RWPE1 (cell line): ENCODE results near the gene ADGRB2.

Experiments
- CTCF ChIA-PET: fragments of 350-600 bp; sonication (Branson Sonifier 250); formaldehyde crosslinking; extraction: SDS; loops from one replicate; lab custom pipeline; 2021; lab: Yijun Ruan, JAX
- POLR2A ChIA-PET: fragments of 400-600 bp; formaldehyde crosslinking; extraction: SDS; loops from one replicate; lab custom pipeline; 2020; ENCODE audit warnings: antibody characterized with exemption; ENCODE audit not compliant: low non-redundant PET; lab: Yijun Ruan, JAX
- DNase-seq: peaks from one replicate; pipeline ENCODE4 v3.0.0; 2012; ENCODE audit warnings: low spot score
- H3K27ac ChIP-seq: fragments of 450-650 bp; 2 replicates; pipeline ENCODE4 v1.5.1; 2017
- TF ChIP-seq, protein P1 (sequence below): fragments of 450-650 bp; conservative IDR thresholded peaks from 2 replicates; pipeline ENCODE4 v1.5.1; 2017; ENCODE audit warnings: low read depth, mild to moderate bottlenecking

The ADGRB2 gene

GRCh38 chr1:31723828-31724359, 40.2 kb downstream of the ADGRB2 start:
- POLR2A ChIA-PET: no interaction called here
- peak; percentile 89 for DNase-seq
- CTCF ChIA-PET: no interaction called here
- TF ChIP-seq, protein P1, sequence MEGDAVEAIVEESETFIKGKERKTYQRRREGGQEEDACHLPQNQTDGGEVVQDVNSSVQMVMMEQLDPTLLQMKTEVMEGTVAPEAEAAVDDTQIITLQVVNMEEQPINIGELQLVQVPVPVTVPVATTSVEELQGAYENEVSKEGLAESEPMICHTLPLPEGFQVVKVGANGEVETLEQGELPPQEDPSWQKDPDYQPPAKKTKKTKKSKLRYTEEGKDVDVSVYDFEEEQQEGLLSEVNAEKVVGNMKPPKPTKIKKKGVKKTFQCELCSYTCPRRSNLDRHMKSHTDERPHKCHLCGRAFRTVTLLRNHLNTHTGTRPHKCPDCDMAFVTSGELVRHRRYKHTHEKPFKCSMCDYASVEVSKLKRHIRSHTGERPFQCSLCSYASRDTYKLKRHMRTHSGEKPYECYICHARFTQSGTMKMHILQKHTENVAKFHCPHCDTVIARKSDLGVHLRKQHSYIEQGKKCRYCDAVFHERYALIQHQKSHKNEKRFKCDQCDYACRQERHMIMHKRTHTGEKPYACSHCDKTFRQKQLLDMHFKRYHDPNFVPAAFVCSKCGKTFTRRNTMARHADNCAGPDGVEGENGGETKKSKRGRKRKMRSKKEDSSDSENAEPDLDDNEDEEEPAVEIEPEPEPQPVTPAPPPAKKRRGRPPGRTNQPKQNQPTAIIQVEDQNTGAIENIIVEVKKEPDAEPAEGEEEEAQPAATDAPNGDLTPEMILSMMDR: no peak
- no peak overlapping the region for H3K27ac ChIP-seq

- CTCF ChIA-PET: interaction anchor here (1.3 kb wide), 1 partner anchor 246 kb away, joined by 3 read pairs; no protein-coding TSS in a partner anchor
These were observed 45.7 kb downstream of the ADGRB2 start for GRCh38 chr1:31718327-31718897.

DNA sequence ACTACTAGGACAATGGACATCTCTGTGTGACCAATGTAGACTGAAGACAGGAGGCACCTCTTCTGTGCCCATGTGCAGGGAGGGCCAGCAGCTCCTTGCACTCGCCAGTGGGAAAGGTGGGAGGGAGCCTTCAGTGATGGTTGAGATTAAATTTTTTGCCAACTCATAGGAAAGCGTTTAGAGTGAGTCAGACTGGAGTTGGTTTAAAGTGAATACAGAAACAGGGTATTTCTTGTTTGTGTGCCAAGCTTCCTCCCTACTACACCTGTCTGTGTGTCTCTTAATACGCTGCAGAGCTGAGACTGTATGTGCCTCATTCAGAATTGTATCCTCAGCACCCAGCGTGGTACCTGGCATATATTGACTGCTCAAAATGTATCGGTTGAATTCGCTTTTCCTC, 46.8 kb downstream of the ADGRB2 start:
- no peak for DNase-seq
- ChIA-PET POLR2A (no interaction called here), CTCF (interaction anchor here (1.3 to 3.8 kb wide), 3 partner anchors 13 to 247 kb away, joined by 3 to 23 read pairs (median 7); partner anchors contain the start of gene COL16A1)
- TF ChIP-seq, protein P1: no peak
- H3K27ac ChIP-seq: peak overlapping the region; percentile 56

More at GRCh38 chr1:31718327-31718897, 45.7 kb downstream of the ADGRB2 start:
- DNase-seq: no peak
- TF ChIP-seq, protein P1: no peak
- H3K27ac ChIP-seq: peak overlapping the region; percentile 56
- POLR2A ChIA-PET: no interaction called here

DNA sequence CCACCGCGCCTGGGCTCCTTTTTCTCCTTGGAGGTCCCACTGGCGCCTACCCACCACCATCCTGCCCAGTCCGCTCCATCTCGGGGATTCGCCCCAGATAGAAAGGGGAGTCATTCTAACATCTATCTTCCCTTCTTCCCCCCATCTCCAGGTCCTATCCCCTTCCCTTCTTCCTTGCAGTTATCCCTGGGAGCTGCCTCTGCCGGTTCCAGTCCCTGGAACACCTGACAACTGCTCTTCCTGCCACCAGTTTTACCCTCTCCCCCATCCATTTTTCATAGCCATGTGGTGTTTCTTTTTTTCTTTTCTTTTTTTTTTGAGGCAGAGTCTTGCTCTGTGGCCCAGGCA, 48.3 kb downstream of the ADGRB2 start:
- TF ChIP-seq, protein P1: peak; percentile 37
- DNase-seq: no peak
- H3K27ac ChIP-seq: no peak overlapping the region
- CTCF ChIA-PET: interaction anchor here (0.6 to 3.8 kb wide), 11 partner anchors 11 to 1299 kb away, joined by 3 to 23 read pairs (median 3); partner anchors contain the start of gene COL16A1
- POLR2A ChIA-PET: no interaction called here

GRCh38 chr1:31715087-31715872, 48.9 kb downstream of the ADGRB2 start:
- peak; percentile 66 for DNase-seq
- no peak overlapping the region; the same call in 1 of the 2 replicates for H3K27ac ChIP-seq
- POLR2A ChIA-PET: no interaction called here
- TF ChIP-seq, protein P1: peak; percentile 81
- CTCF ChIA-PET: interaction anchor here (0.7 to 3.8 kb wide), 12 partner anchors 11 to 1299 kb away, joined by 3 to 23 read pairs (median 4); partner anchors contain the start of gene COL16A1

- TF ChIP-seq, protein P1: no peak
- peak overlapping the region; percentile 80 for H3K27ac ChIP-seq
- CTCF ChIA-PET: interaction anchor here (0.6 to 3.8 kb wide), 4 partner anchors 10 to 673 kb away, joined by 3 to 23 read pairs (median 4); partner anchors contain the start of gene COL16A1
- POLR2A ChIA-PET: no interaction called here
- no peak for DNase-seq
These were observed 49.6 kb downstream of the ADGRB2 start for GRCh38 chr1:31714442-31715086.
